Keratinocyte (primary cell): ENCODE measurements around the gene GTPBP1. TPM values are rescaled to one million over a fixed set of nuclear protein-coding genes. Genes with fewer than 3 reads are reported as not detected.

Source experiments
- DNase-seq: peaks from one replicate; pipeline ENCODE4 v3.0.0-alpha.2; 2011; ENCODE audit warnings: low read depth, missing footprints, low spot score
- FAIRE-seq: peaks from 2 replicates; lab custom pipeline; 2011; peaks lifted over from hg19 to GRCh38; lab: Jason Lieb, UNC
- H2AFZ ChIP-seq: 2 replicates; pipeline ENCODE4 v1.6.0; 2012; ENCODE audit warnings: low read length, control low read depth, inconsistent platforms; ENCODE audit not compliant: control insufficient read depth
- H3K27ac ChIP-seq: 2 replicates; pipeline ENCODE4 v1.5.1; 2011; ENCODE audit warnings: low read length; ENCODE audit not compliant: control insufficient read depth, insufficient read depth
- H3K27me3 ChIP-seq: 3 replicates; pipeline ENCODE4 v1.6.0; 2011; ENCODE audit warnings: low read length; ENCODE audit not compliant: control insufficient read depth, insufficient read depth; ENCODE audit errors: extremely low read depth
- H3K36me3 ChIP-seq, 2 experiments: 2 replicates in 1 of 2; 3 replicates in 1 of 2; pipeline ENCODE4 v1.5.1; 2011; ENCODE audit warnings: low read length in 2 of 2, mild to moderate bottlenecking in 1 of 2; ENCODE audit not compliant: control insufficient read depth in 2 of 2, insufficient read depth in 2 of 2; ENCODE audit errors: extremely low read depth in 1 of 2
- H3K4me1 ChIP-seq: 3 replicates; pipeline ENCODE4 v1.5.1; 2011; ENCODE audit warnings: low read length; ENCODE audit not compliant: control insufficient read depth, insufficient read depth; ENCODE audit errors: extremely low read depth
- H3K4me2 ChIP-seq: 3 replicates; pipeline ENCODE4 v1.6.0; 2011; ENCODE audit warnings: low read depth, low read length; ENCODE audit not compliant: control insufficient read depth, insufficient read depth; ENCODE audit errors: extremely low read depth
- H3K4me3 ChIP-seq, 3 experiments: fragments of 200-600 bp in 1 of 3; sonication (generic) in 1 of 3; 2 replicates in 2 of 3; 3 replicates in 1 of 3; pipeline ENCODE4 v1.5.1; 2011 to 2016; ENCODE audit warnings: low read length in 3 of 3, mild to moderate bottlenecking in 3 of 3, control low read depth in 2 of 3, inconsistent platforms in 1 of 3, low read depth in 1 of 3, mixed read lengths in 1 of 3, mixed run types in 1 of 3, moderate library complexity in 1 of 3; ENCODE audit not compliant: control insufficient read depth in 2 of 3, insufficient read depth in 2 of 3; ENCODE audit errors: extremely low read depth in 1 of 3
- H3K79me2 ChIP-seq: 2 replicates; pipeline ENCODE4 v1.6.0; 2012; ENCODE audit warnings: low read length; ENCODE audit not compliant: control insufficient read depth, insufficient read depth
- H3K9ac ChIP-seq: 3 replicates; pipeline ENCODE4 v1.6.0; 2011; ENCODE audit warnings: low read length; ENCODE audit not compliant: control insufficient read depth, insufficient read depth; ENCODE audit errors: extremely low read depth
- H3K9me1 ChIP-seq: 3 replicates; pipeline ENCODE4 v1.6.0; 2011; ENCODE audit warnings: low read length; ENCODE audit not compliant: control insufficient read depth, insufficient read depth; ENCODE audit errors: extremely low read depth
- H3K9me3 ChIP-seq: 2 replicates; pipeline ENCODE4 v1.5.1; 2012; ENCODE audit warnings: low read depth, low read length; ENCODE audit not compliant: control insufficient read depth
- H4K20me1 ChIP-seq: 3 replicates; pipeline ENCODE4 v1.6.0; 2011; ENCODE audit warnings: low read length; ENCODE audit not compliant: control insufficient read depth, insufficient read depth; ENCODE audit errors: extremely low read depth
- EZH2 ChIP-seq: IDR thresholded peaks from one replicate; pipeline ENCODE4 v1.6.1; 2012; ENCODE audit warnings: inconsistent platforms, mild to moderate bottlenecking, low read length, moderate library complexity
- dilution Hi-C: fragments of 300-500 bp; cut with MboI; formaldehyde crosslinking; loops from one replicate; pipeline ENCODE4 v1.7.0; 2020; ENCODE audit warnings: low sequenced_read_pairs; ENCODE audit not compliant: extremely low pct_ligation_motif_present
- polyA plus RNA-seq, 5 experiments: library from polyadenylated mRNA; depleted of rRNA in 3 of 5; stranded (reverse) in 3 of 5; stranded (forward) in 1 of 5; unstranded in 1 of 5; fragments of >200 nt; gene quantifications; 1 replicate in 1 of 5; 2 replicates in 3 of 5; 3 replicates in 1 of 5; pipeline versions ENCODE4 v1.2.1 to v1.2.3, GENCODE V29; 2011 to 2012; ENCODE audit warnings: missing spikeins in 2 of 5, low read depth in 1 of 5, low replicate concordance in 1 of 5
- TF ChIP-seq, protein P1 (sequence below), 3 experiments: IDR thresholded peaks in 1 of 3; conservative IDR thresholded peaks in 1 of 3; optimal IDR thresholded peaks in 1 of 3; 2 replicates in 2 of 3; 3 replicates in 1 of 3; pipeline versions ENCODE3 to v1.5.1; 2011; ENCODE audit warnings: low read length in 3 of 3, mild to moderate bottlenecking in 3 of 3, moderate library complexity in 2 of 3, control low read depth in 1 of 3, inconsistent platforms in 1 of 3; ENCODE audit not compliant: insufficient read depth in 2 of 3; ENCODE audit errors: extremely low read depth in 1 of 3

The GTPBP1 gene
- polyA plus RNA-seq, 1 donor (not counting 4 experiments of a cell fraction or from before 2014, with no cell fraction given) = 16.3 TPM

DNA sequence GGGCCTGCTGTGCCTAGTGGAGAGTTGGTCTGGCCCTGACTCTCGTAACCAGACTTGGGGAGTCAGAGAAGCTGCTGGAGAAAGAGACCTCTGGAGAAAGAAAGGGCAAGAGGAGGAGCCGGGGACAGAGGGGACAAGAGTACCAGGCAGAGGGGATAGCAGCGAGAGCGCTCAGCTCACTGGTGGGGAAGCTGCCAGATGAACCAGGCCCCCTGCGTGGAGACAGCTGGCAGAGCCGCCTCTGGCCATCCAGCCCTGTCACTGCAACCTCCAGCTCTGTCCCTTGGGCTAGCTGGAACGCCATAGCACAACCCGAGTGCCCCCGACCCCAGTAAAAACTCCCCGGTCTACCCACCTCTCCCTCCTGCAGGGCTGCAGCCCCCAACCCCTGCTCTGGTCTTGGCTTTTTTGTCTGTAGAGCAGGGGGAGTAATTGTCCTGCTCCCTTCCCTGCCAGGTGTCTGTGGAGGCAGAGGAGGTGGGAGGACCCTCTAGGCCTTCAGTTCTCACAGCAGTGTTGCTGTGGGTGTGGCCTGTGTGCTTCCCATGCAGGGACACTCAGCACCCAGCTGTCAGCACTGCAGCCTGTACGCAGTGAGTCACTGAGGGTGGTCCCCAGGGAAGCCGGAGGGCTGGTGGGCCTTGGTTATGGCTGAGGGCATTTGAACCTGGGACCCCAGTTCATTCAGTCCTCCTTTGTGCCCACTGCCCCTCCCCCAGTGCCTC lies 54.9 kb downstream of the GTPBP1 start:
- no peak for TF ChIP-seq EZH2
- TF ChIP-seq, protein P1, sequence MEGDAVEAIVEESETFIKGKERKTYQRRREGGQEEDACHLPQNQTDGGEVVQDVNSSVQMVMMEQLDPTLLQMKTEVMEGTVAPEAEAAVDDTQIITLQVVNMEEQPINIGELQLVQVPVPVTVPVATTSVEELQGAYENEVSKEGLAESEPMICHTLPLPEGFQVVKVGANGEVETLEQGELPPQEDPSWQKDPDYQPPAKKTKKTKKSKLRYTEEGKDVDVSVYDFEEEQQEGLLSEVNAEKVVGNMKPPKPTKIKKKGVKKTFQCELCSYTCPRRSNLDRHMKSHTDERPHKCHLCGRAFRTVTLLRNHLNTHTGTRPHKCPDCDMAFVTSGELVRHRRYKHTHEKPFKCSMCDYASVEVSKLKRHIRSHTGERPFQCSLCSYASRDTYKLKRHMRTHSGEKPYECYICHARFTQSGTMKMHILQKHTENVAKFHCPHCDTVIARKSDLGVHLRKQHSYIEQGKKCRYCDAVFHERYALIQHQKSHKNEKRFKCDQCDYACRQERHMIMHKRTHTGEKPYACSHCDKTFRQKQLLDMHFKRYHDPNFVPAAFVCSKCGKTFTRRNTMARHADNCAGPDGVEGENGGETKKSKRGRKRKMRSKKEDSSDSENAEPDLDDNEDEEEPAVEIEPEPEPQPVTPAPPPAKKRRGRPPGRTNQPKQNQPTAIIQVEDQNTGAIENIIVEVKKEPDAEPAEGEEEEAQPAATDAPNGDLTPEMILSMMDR (optimal IDR thresholded peaks at IDR 0.05 in 1 of 3, IDR thresholded peaks at IDR 0.05 in 1 of 3, conservative IDR thresholded peaks at IDR 0.05 in 1 of 3; ENCODE audit: extremely low read depth in 1 of 3, insufficient read depth in 2 of 3, low read length in 3 of 3) = no peak
- Histone ChIP-seq H2AFZ (no peak overlapping the region), H3K9me1 (no peaks in the 10 kb centered on the region), H3K79me2 (no peaks in the 10 kb centered on the region), H3K4me3 (no peak overlapping the region), H3K27ac (no peak overlapping the region), H3K4me1 (peaks cover 8% of the 10 kb centered on the region), H3K27me3 (peaks cover 3% of the 10 kb centered on the region), H3K9ac (no peak overlapping the region), H4K20me1 (no peaks in the 10 kb centered on the region), H3K36me3 (no peaks in the 10 kb centered on the region), H3K9me3 (no peaks in the 10 kb centered on the region), H3K4me2 (no peak overlapping the region)
- FAIRE-seq (no peak), DNase-seq (no peak)
- dilution Hi-C loops = no loop called here

DNA sequence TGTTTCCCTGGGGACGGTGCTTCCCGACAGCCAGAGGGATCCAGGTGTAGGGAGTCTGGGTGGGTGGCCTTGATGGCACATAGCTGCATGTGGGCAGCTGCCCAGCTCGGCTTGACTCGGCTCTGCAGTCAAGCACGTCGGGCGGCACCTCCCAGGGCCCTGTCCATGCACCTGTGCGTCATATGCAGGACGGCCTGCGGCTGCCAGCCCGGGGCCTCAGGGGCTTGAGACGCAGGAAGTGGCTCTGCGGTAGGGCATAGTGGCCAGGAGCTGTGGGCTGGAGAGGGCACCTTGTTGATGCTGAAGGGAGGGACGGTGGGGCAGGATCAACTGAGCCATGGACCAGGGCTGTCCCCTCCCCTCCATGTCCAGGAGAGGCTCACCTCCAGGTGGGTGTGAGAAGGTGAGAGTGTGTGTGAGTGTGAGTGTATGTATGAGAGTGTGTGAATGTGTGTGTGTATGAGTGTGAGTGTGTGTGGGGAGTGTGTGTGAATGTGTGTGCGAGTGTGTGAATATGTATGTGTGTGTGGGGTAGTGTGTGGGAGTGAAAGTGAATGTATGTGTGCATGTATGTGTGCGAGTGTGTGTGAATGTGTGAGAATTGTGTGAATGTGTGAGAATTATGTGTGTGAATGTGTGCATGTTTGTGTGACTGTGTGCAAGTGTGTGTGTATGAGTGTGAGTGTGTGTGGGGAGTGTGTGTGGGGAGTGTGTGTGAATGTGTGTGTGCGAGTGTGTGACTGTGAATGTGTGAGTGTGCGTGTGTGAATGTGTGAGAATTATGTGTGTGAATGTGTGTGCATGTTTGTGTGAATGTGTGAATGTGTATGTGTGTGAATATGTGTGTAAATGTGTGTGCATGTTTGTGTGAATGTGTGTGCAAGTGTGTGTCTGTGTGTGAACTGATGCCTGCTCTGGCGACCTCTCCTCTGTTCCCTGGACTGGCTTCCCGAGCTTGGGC lies 55.7 kb downstream of the GTPBP1 start:
- no peaks in the 10 kb centered on the region for H3K9me3 ChIP-seq
- no peak overlapping the region for H3K4me3 ChIP-seq
- no peaks in the 10 kb centered on the region for H3K79me2 ChIP-seq
- FAIRE-seq = peak; percentile 52
- dilution Hi-C loops = no loop called here
- H3K36me3 ChIP-seq = no peaks in the 10 kb centered on the region
- TF ChIP-seq, protein P1 (optimal IDR thresholded peaks at IDR 0.05 in 1 of 3, IDR thresholded peaks at IDR 0.05 in 1 of 3, conservative IDR thresholded peaks at IDR 0.05 in 1 of 3; ENCODE audit: extremely low read depth in 1 of 3, insufficient read depth in 2 of 3, low read length in 3 of 3) = no peak
- no peak for TF ChIP-seq EZH2
- no peak overlapping the region for H3K9ac ChIP-seq
- no peak overlapping the region for H3K27ac ChIP-seq
- H3K4me1 ChIP-seq = peaks cover 4% of the 10 kb centered on the region
- no peaks in the 10 kb centered on the region for H3K9me1 ChIP-seq
- no peak overlapping the region for H3K4me2 ChIP-seq
- peaks cover 3% of the 10 kb centered on the region for H3K27me3 ChIP-seq
- no peak overlapping the region for H2AFZ ChIP-seq
- no peak for DNase-seq
- peaks cover 4% of the 10 kb centered on the region for H4K20me1 ChIP-seq
